Type B pancreatic cell (in vitro differentiated cells): ENCODE measurements around the gene NUP107. TPM values are rescaled to one million over a fixed set of nuclear protein-coding genes. Genes with fewer than 3 reads are reported as not detected.
"Not testable (repeated sequence)": the region's sequence is repeated elsewhere in the genome, so short reads cannot be mapped to it uniquely, and the experiment has no call there.

Experiments
- DNase-seq: peaks from one replicate; pipeline ENCODE4 v3.0.0; 2021; ENCODE audit warnings: mixed read lengths; ENCODE audit not compliant: unreplicated experiment; ENCODE audit errors: extremely low spot score
- H3K27ac Mint-ChIP-seq: 2 replicates; pipeline ENCODE4 v1.8.0; 2021; ENCODE audit warnings: mild to moderate bottlenecking, mixed read lengths
- H3K27me3 Mint-ChIP-seq: 2 replicates; pipeline ENCODE4 v1.8.0; 2021; ENCODE audit warnings: mixed read lengths
- H3K36me3 Mint-ChIP-seq: 2 replicates; pipeline ENCODE4 v1.8.0; 2021; ENCODE audit warnings: mixed read lengths
- H3K4me1 Mint-ChIP-seq: one replicate; pipeline ENCODE4 v1.8.0; 2021; ENCODE audit warnings: mixed read lengths; ENCODE audit not compliant: unreplicated experiment
- H3K4me3 Mint-ChIP-seq: 2 replicates; pipeline ENCODE4 v1.8.0; 2021; ENCODE audit warnings: mild to moderate bottlenecking, mixed read lengths
- H3K9me3 Mint-ChIP-seq: 2 replicates; pipeline ENCODE4 v1.8.0; 2021; ENCODE audit warnings: mixed read lengths
- CTCF ChIP-seq: fragments of 200-600 bp; sonication (generic); conservative IDR thresholded peaks from 2 replicates; pipeline ENCODE4 v1.5.0; 2021; ENCODE audit warnings: antibody characterized with exemption, mild to moderate bottlenecking
- long read RNA-seq: library from polyadenylated mRNA; unstranded; transcript quantifications from one replicate; pipeline ENCODE4 v2.0.0, GENCODE V29; 2020
- total RNA-seq: library from RNA; stranded (reverse); gene quantifications from 2 replicates; pipeline ENCODE4 v1.2.1, GENCODE V29; 2021; ENCODE audit warnings: low replicate concordance

Gene NUP107
- 48.7 and 80.2 TPM in 2 replicates for total RNA-seq
- long read RNA-seq, full-length matches to known transcripts: 46 of 160 reads
- long read RNA-seq, partial matches to known transcripts: 91 of 160 reads
- long read RNA-seq, other reads (novel, unspliced or antisense): 23 of 160 reads

GRCh38 chr12:68686595-68687521 lies at the start of gene NUP107:
NUP107 (plus strand) TSS chr12:68686978; CDS start chr12:68687066, 88 bp downstream.
- peak; percentile 51 for TF ChIP-seq CTCF
- H3K4me3 Mint-ChIP-seq: peak within 1 kb of the TSS; percentile 98
- H3K9me3 Mint-ChIP-seq: no peaks in the 10 kb centered on the region
- peaks cover 12% of the 10 kb centered on the region for H3K4me1 Mint-ChIP-seq
- peak; percentile 98 for DNase-seq
- no peaks in the 10 kb centered on the region for H3K27me3 Mint-ChIP-seq
- H3K36me3 Mint-ChIP-seq: peaks cover under 1% of the 10 kb centered on the region
- peak within 1 kb of the TSS; percentile 95 for H3K27ac Mint-ChIP-seq

GRCh38 chr12:68637439-68637838 lies 49.3 kb upstream of the NUP107 start:
- not testable (repeated sequence) for H3K36me3 Mint-ChIP-seq, H3K27ac Mint-ChIP-seq, H3K9me3 Mint-ChIP-seq, H3K27me3 Mint-ChIP-seq, DNase-seq, H3K4me3 Mint-ChIP-seq
- H3K4me1 Mint-ChIP-seq: peaks cover 14% of the 10 kb centered on the region

- Mint-ChIP-seq H3K4me3 (no peak overlapping the region), H3K27ac (peak overlapping the region; percentile 32)
- DNase-seq: no peak
These were observed 48.6 kb upstream of the NUP107 start for GRCh38 chr12:68638171-68638570.

GRCh38 chr12:68638721-68639395 lies 47.9 kb upstream of the NUP107 start:
- H3K36me3 Mint-ChIP-seq: peaks cover 9% of the 10 kb centered on the region
- H3K4me3 Mint-ChIP-seq: no peak overlapping the region
- no peak overlapping the region for H3K27ac Mint-ChIP-seq
- no peak for DNase-seq
- H3K4me1 Mint-ChIP-seq: peaks cover 9% of the 10 kb centered on the region
- no peaks in the 10 kb centered on the region for H3K9me3 Mint-ChIP-seq
- H3K27me3 Mint-ChIP-seq: no peaks in the 10 kb centered on the region
- no peak for TF ChIP-seq CTCF

More at GRCh38 chr12:68638171-68638570, 48.6 kb upstream of the NUP107 start:
- TF ChIP-seq CTCF: no peak
- peaks cover 10% of the 10 kb centered on the region for H3K4me1 Mint-ChIP-seq
- peaks cover 9% of the 10 kb centered on the region for H3K36me3 Mint-ChIP-seq
- H3K27me3 Mint-ChIP-seq: no peaks in the 10 kb centered on the region
- no peaks in the 10 kb centered on the region for H3K9me3 Mint-ChIP-seq

GRCh38 chr12:68639396-68639767 lies 47.4 kb upstream of the NUP107 start:
- TF ChIP-seq CTCF: no peak
- H3K27me3 Mint-ChIP-seq: no peaks in the 10 kb centered on the region
- H3K4me3 Mint-ChIP-seq: no peak overlapping the region
- peaks cover 11% of the 10 kb centered on the region for H3K36me3 Mint-ChIP-seq
- DNase-seq: no peak
- H3K9me3 Mint-ChIP-seq: no peaks in the 10 kb centered on the region
- H3K27ac Mint-ChIP-seq: peak overlapping the region; percentile 37
- peaks cover 9% of the 10 kb centered on the region for H3K4me1 Mint-ChIP-seq

GRCh38 chr12:68641138-68641537 lies 45.6 kb upstream of the NUP107 start:
- Mint-ChIP-seq H3K27ac (no peak overlapping the region), H3K4me3 (no peak overlapping the region), H3K36me3 (peaks cover 16% of the 10 kb centered on the region), H3K27me3 (no peaks in the 10 kb centered on the region), H3K4me1 (peaks cover 4% of the 10 kb centered on the region), H3K9me3 (no peaks in the 10 kb centered on the region)
- TF ChIP-seq CTCF: no peak
- no peak for DNase-seq
